ENCODE measurements around the gene EN2.

DNA sequence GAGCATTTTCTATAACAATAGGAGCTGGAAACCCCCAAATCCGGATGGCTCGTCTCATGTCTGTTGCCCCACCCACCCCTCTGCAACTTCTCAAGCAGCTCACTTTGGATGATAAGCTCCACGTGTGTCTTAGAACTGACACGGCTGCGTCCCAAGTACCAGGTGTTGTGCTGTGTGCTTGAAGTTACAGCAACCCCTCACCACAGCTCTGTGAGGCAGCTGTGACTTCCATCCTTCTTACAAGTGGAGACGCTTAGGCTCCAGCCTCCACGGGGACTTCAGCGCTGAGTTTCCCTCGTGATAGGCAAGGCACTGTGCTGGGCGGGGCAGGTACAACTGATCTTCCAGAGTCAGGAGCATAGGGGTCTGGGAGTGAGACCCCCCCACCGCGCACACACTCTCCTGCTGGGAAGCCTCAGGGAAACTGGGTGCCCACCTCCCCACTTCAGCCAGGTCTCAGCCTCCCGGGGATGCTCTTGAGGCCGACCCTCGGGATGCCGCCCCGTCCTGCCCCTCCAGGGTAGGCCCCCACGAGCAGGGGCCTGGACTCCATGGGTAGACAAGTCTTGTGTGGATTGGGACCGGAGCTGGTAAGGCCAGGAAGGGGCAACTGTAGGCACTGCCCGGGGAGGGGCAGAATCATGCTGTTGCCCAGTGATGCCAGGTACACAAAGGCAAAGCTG, 31.4 kb downstream of the EN2 start:
- no peak for TF ChIP-seq MAFK (IDR thresholded peaks at IDR 0.05; ENCODE audit: low read depth, low read length)
- no peak for TF ChIP-seq BHLHE40 (IDR thresholded peaks at IDR 0.05; ENCODE audit: low read depth, low read length)
- TF ChIP-seq, protein P1, sequence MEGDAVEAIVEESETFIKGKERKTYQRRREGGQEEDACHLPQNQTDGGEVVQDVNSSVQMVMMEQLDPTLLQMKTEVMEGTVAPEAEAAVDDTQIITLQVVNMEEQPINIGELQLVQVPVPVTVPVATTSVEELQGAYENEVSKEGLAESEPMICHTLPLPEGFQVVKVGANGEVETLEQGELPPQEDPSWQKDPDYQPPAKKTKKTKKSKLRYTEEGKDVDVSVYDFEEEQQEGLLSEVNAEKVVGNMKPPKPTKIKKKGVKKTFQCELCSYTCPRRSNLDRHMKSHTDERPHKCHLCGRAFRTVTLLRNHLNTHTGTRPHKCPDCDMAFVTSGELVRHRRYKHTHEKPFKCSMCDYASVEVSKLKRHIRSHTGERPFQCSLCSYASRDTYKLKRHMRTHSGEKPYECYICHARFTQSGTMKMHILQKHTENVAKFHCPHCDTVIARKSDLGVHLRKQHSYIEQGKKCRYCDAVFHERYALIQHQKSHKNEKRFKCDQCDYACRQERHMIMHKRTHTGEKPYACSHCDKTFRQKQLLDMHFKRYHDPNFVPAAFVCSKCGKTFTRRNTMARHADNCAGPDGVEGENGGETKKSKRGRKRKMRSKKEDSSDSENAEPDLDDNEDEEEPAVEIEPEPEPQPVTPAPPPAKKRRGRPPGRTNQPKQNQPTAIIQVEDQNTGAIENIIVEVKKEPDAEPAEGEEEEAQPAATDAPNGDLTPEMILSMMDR (conservative IDR thresholded peaks at IDR 0.05; ENCODE audit: low read depth, low read length) = no peak
- no peak for TF ChIP-seq MXI1 (IDR thresholded peaks at IDR 0.05; ENCODE audit: borderline replicate concordance, low read depth, low read length)
- no peak for TF ChIP-seq POLR2A (IDR thresholded peaks at IDR 0.05; ENCODE audit: low read depth, low read length)
- TF ChIP-seq, protein P2, sequence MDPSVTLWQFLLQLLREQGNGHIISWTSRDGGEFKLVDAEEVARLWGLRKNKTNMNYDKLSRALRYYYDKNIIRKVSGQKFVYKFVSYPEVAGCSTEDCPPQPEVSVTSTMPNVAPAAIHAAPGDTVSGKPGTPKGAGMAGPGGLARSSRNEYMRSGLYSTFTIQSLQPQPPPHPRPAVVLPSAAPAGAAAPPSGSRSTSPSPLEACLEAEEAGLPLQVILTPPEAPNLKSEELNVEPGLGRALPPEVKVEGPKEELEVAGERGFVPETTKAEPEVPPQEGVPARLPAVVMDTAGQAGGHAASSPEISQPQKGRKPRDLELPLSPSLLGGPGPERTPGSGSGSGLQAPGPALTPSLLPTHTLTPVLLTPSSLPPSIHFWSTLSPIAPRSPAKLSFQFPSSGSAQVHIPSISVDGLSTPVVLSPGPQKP (IDR thresholded peaks at IDR 0.05; ENCODE audit: borderline replicate concordance, low read depth, low read length) = no peak
- TF ChIP-seq NFE2L2 (IDR thresholded peaks at IDR 0.05; ENCODE audit: low read depth, low read length) = no peak
- TF ChIP-seq, protein P3, sequence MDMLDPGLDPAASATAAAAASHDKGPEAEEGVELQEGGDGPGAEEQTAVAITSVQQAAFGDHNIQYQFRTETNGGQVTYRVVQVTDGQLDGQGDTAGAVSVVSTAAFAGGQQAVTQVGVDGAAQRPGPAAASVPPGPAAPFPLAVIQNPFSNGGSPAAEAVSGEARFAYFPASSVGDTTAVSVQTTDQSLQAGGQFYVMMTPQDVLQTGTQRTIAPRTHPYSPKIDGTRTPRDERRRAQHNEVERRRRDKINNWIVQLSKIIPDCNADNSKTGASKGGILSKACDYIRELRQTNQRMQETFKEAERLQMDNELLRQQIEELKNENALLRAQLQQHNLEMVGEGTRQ (IDR thresholded peaks at IDR 0.05; ENCODE audit: low read depth, low read length) = no peak
- no peak for TF ChIP-seq CHD1 (IDR thresholded peaks at IDR 0.05; ENCODE audit: low read depth, low read length)
- TF ChIP-seq CEBPB (IDR thresholded peaks at IDR 0.05; ENCODE audit: low read depth, low read length) = no peak
